HepG2 (cell line): Measurements from ENCODE around the gene NSFL1C. TPM values are rescaled to one million over a fixed set of nuclear protein-coding genes. Genes with fewer than 3 reads are reported as not detected.

Experiments
- CEBPZ ChIP-seq: IDR thresholded peaks from 2 replicates; pipeline ENCODE4 v1.6.1; 2012; ENCODE audit warnings: low read length, improper control_type of control experiment
- HDAC1 ChIP-seq: sonication (generic); formaldehyde crosslinking; IDR thresholded peaks from 2 replicates; pipeline ENCODE4 v1.5.1; 2020; ENCODE audit warnings: mild to moderate bottlenecking, missing genetic modification reagents
- NFYB ChIP-seq: sonication (generic); formaldehyde crosslinking; IDR thresholded peaks from 2 replicates; pipeline ENCODE4 v1.4.0; 2020; ENCODE audit warnings: missing genetic modification reagents
- RERE ChIP-seq: IDR thresholded peaks from 2 replicates; pipeline ENCODE4 v1.6.1; 2016; ENCODE audit warnings: low read depth, missing genetic modification reagents, missing compliant biosample characterization
- RFXAP ChIP-seq: sonication (generic); formaldehyde crosslinking; IDR thresholded peaks from 2 replicates; pipeline ENCODE4 v1.4.0; 2020; ENCODE audit warnings: missing genetic modification reagents, borderline replicate concordance
- SKI ChIP-seq: fragments of 450-650 bp; IDR thresholded peaks from one replicate; pipeline ENCODE4 v1.6.1; 2018; ENCODE audit warnings: mild to moderate bottlenecking; ENCODE audit not compliant: partially characterized antibody
- SOX6 ChIP-seq, 2 experiments: fragments of 450-650 bp in 1 of 2; sonication (generic) in 1 of 2; formaldehyde crosslinking in 1 of 2; IDR thresholded peaks; 2 replicates each; pipeline versions ENCODE4 v1.4.0 to v1.6.1; 2017 to 2020; ENCODE audit warnings: antibody characterized with exemption in 1 of 2, mild to moderate bottlenecking in 1 of 2, missing genetic modification reagents in 1 of 2
- SRSF9 ChIP-seq: fragments of 200-400 bp; formaldehyde crosslinking; IDR thresholded peaks from 2 replicates; pipeline ENCODE4 v1.6.1; 2018; ENCODE audit warnings: borderline replicate concordance, mild to moderate bottlenecking, low read depth, low read length; ENCODE audit not compliant: insufficient read depth, poor library complexity, severe bottlenecking
- ZBTB7B ChIP-seq: sonication (generic); formaldehyde crosslinking; IDR thresholded peaks from 2 replicates; pipeline ENCODE4 v1.4.0; 2020; ENCODE audit warnings: missing genetic modification reagents
- ZFP91 ChIP-seq: sonication (generic); formaldehyde crosslinking; IDR thresholded peaks from 2 replicates; pipeline ENCODE4 v1.9.0; 2022; ENCODE audit warnings: missing genetic modification reagents, mild to moderate bottlenecking, borderline replicate concordance
- ZFX ChIP-seq: sonication (generic); formaldehyde crosslinking; IDR thresholded peaks from 2 replicates; pipeline ENCODE4 v1.4.0; 2020; ENCODE audit warnings: mild to moderate bottlenecking, low read depth, missing genetic modification reagents, moderate library complexity
- ZNF337 ChIP-seq: sonication (generic); formaldehyde crosslinking; IDR thresholded peaks from 2 replicates; pipeline ENCODE4 v1.5.1; 2020; ENCODE audit warnings: missing genetic modification reagents, low read depth, mild to moderate bottlenecking, borderline replicate concordance
- ZNF354B ChIP-seq: sonication (generic); formaldehyde crosslinking; IDR thresholded peaks from 2 replicates; pipeline ENCODE4 v1.8.0; 2022; ENCODE audit warnings: mild to moderate bottlenecking, missing genetic modification reagents
- ZNF430 ChIP-seq: sonication (generic); formaldehyde crosslinking; IDR thresholded peaks from 2 replicates; pipeline ENCODE4 v1.9.0; 2021; ENCODE audit warnings: mild to moderate bottlenecking, missing genetic modification reagents
- ZNF563 ChIP-seq: sonication (generic); formaldehyde crosslinking; IDR thresholded peaks from 2 replicates; pipeline ENCODE4 v1.8.0; 2022; ENCODE audit warnings: mild to moderate bottlenecking, moderate library complexity, missing genetic modification reagents
- ZNF597 ChIP-seq: sonication (generic); formaldehyde crosslinking; IDR thresholded peaks from 2 replicates; pipeline ENCODE4 v1.5.0; 2020; ENCODE audit warnings: missing genetic modification reagents
- polyA plus RNA-seq, 8 experiments: library from polyadenylated mRNA; depleted of rRNA in 3 of 8; stranded (reverse) in 7 of 8; unstranded in 1 of 8; fragments of >200 nt; fragmentation: Illumina TruSeq in 4 of 8; extraction: Trizol in 4 of 8; gene quantifications; 2 replicates each; pipeline versions ENCODE4 v1.2.1 to v1.2.3, GENCODE V29; 2011 to 2016; ENCODE audit warnings: low read depth in 4 of 8, missing spikeins in 1 of 8, mixed read lengths in 1 of 8; ENCODE audit not compliant: insufficient read depth in 1 of 8
- total RNA-seq, 5 experiments: library from RNA; depleted of rRNA; stranded (reverse); fragments of >200 nt; fragmentation: Illumina TruSeq; extraction: Trizol; gene quantifications; 2 replicates each; pipeline ENCODE4 v1.2.3, GENCODE V29; 2016; ENCODE audit warnings: low read depth in 1 of 5

NSFL1C gene
- total and polyA plus RNA-seq, 2 of the 13 experiments (the other 11 are each of a cell fraction or from before 2014, with no cell fraction given): 22.9 to 62.7 TPM

GRCh38 chr20:1466211-1467081, at the start of gene NSFL1C (continued):
- TF ChIP-seq RERE (CRISPR knock-in tag) (peak; percentile 68; the same call in 1 of the 2 replicates), SRSF9 (no peak), ZNF337 (peak; percentile 95; the same call in 1 of the 2 replicates), NFYB (peak; percentile 40; the same call in 1 of the 2 replicates), CEBPZ (no peak), SKI (peak; percentile 91), ZFX (CRISPR knock-in tag) (peak; percentile 99), ZBTB7B (CRISPR knock-in tag) (no peak; the same call in 1 of the 2 replicates), ZFP91 (peak; percentile 94), ZNF563 (CRISPR knock-in tag) (peak; percentile 96), SOX6 (IDR thresholded peaks at IDR 0.05) (no peak), SOX6 (CRISPR knock-in tag; IDR thresholded peaks at IDR 0.05) (peak; percentile 54; the same call in 1 of the 2 replicates), ZNF354B (CRISPR knock-in tag) (no peak), HDAC1 (CRISPR knock-in tag) (peak; percentile 98), ZNF597 (CRISPR knock-in tag) (no peak), RFXAP (CRISPR knock-in tag) (peak; percentile 98), ZNF430 (CRISPR knock-in tag) (peak; percentile 99)
